PC-3 (cell line): ENCODE data around the gene TMTC2.

ENCODE experiments used
- CTCF ChIP-seq: fragments of 300-600 bp; sonication (generic); conservative IDR thresholded peaks from 2 replicates; pipeline ENCODE4 v1.5.1; 2017; ENCODE audit warnings: antibody characterized with exemption, low read depth, mild to moderate bottlenecking, low read length
- EZH2phosphoT487 ChIP-seq: fragments of 300-600 bp; sonication (generic); IDR thresholded peaks from 2 replicates; pipeline ENCODE4 v1.6.1; 2018; ENCODE audit warnings: mild to moderate bottlenecking, antibody characterized with exemption, low read length, borderline replicate concordance

- TF ChIP-seq EZH2phosphoT487 = no peak
- no peak for TF ChIP-seq CTCF
Observed at GRCh38 chr12:83150465-83151189, 463.9 kb downstream of the TMTC2 start.
